HG02870 (cell line): Measurements from ENCODE around the gene CPHXL2.

Experiments used
- ATAC-seq: cut with Tn5 transposase; IDR thresholded peaks from one replicate; pipeline ENCODE4 v1.9.1; 2021; ENCODE audit warnings: mild to moderate bottlenecking, moderate library complexity; ENCODE audit not compliant: unreplicated experiment

CPHXL2 gene

DNA sequence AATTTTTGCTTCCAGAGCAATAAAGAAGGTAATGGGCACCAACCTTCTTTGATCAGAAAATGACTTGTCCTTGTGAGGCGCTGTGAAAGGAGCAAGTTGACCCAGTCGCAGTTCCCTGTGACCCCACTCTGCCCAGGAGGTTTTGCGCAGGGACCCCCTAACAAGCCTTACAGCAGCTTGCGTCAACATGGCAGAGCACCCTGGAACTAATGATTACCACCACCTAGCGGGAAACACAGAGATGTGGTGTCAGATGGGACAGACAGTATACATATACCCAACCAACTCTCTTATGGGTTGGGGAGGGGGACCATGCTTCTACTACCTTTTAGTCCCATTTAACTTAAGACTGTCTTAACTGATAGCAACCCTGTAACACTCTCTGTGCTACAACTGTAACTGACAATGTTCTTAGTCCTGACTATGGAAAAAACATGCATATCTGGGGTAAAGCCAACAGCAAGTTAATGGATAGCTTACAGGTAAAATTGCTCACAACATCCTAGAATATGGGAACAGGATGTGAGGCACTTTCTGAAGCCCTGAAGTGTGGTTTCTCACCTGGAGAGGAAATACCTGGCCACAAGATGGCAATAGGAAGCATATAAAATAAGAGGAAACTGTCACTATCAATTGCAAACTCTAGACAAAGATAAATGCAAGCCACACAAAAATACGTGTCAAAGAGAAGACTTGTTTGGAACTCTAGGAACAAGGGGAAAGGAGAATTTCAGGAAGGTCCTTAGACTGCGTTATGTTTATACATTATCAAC lies 32.4 kb downstream of the CPHXL2 start:
- no peak for ATAC-seq

DNA sequence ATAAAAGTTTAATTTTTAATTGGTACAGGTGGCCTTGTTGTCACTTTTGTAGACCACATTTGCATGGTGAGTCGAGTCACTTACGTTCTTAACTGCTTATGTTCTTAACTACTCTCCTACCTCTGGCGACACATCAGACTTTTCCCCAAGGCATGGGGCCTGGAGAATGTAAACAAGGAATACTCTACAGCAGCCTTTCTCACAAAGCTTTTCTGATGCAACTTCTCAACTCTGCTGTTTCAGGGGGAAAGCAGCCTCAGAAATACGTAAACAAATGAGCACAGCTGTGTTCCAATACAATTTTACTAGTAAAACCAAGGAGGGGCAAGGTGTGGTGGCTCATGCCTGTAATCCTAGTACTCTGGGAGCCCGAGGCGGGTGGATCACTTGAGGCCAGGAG lies 36.2 kb downstream of the CPHXL2 start:
- no peak for ATAC-seq

DNA sequence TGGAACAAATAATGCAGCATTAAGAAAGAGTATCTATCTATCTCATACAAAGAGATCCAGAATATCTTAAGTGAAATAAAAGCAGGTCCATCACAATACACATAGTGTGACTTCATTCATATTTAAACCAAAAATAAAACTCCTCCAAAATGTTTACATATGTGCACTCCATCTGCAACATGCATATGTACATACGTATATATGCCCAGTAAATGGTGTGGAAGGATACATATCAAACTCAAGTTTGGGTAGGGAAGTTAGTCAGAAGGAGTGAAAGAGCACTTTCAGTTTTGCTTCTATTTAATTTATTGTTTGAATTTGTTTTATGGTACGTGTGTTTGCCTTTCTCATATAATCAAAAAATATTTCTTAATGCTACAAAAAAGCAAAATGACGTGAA lies 41.8 kb downstream of the CPHXL2 start:
- no peak for ATAC-seq

DNA sequence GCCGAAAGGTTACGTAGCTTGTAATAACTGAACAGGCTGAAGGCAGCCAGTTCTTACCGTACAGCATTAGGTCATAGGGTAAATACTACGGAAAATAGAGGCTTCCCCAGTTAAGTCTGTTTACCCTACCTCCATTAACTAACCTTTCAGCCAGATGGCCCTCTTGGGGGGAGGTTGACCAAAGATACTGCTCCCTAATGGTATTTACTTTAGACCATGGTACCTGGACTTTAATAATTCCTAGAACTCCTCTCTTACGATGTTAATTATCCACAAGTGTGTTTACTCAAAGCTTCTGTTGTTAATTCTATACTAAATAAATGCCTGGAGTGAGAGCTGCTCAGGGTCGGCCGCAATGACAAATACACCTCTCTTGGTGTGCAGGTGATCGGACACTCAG lies 44.0 kb downstream of the CPHXL2 start:
- no peak for ATAC-seq

DNA sequence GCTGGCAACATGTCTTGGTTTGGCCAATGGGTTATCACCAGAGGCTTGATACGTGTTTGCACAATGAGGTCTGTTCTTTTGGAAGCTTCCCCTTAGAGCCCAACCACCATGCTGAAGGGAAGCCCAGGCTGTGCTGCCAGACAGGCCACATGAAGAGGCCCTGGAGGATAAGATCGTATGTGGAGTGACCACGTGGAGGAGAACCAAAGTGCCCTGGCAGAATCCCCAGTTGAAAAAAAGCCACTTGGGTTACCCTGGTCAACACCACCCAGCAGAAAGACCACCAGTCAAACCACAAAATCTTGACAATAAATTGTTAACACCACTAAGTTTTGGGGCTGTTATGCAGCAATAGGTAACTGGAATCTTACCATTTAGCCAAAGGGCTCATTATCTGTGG lies 46.8 kb downstream of the CPHXL2 start:
- ATAC-seq = no peak

DNA sequence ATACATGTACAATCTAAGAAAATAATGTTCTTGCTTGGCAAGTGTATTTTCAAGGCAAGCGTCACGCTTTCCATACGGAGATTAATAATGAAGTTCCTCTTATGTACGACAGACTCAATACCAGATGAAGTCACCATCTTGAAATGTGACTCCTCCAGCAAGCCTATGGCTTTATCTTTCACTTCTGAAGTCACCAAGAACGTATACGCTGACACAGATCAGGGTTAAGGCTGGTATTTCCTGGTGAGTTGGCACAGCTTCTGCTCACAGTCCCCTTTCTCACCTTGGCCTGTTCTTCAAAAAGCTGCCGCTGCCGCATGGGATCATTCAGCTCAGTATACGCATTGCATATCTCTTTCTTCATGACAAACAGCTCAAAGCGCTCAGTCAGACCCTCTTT lies 47.7 kb downstream of the CPHXL2 start:
- ATAC-seq = no peak

DNA sequence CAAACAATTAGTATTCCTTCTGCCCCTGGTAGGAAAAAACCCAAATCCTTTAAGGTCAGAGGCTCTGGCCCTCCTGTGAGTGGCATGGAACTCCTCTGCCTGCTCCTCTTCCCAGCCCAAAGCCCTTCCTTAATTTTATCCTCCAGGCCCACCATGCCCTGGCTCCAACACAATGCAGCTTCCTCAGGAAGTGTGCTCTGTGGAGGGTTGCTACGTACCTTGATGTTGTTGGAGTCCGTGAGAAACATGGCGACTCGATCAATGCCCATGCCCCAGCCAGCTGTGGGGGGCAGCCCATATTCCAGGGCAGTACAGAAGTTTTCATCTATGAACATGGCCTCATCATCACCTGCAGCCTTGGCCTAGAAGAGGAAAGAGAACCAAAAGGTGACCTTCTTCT lies 48.5 kb downstream of the CPHXL2 start:
- ATAC-seq = no peak

DNA sequence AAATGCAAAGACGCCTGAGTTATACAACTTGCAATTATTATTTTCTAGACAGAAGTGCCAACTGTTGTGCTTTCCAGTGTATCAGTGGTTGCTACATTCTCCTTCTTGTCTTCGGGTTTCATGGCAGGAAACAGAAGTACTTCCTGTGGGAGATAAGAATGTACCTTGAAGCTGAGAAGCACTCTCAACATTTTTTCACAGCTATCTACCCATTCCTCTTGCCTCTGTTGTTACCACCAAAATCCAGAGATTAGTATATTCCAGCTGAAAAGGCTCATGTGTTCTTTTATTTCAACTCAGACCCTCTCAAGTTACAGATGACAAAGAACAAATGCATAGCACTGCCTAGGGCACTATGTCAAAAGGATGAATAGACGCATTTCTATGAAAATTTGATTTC lies 49.0 kb downstream of the CPHXL2 start:
- ATAC-seq = no peak

DNA sequence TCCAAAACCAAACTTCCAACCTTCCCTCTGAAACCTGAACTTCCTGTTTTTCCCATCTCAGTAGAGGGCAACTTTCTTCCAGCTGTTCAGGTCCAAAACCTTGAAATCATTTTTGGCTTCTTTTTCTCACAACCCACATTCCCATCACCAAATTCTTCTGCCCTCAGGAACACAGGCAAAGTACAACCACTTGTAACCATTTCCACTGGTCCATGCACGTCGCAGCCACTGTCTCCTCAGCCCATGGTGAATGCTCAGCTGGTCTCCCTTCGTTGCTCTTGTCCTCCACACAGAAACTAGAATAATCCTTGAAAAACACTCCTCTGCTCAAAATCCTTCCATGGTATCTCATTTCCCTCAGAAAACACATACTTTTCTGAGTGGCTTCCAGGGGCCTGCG lies 50.0 kb downstream of the CPHXL2 start:
- ATAC-seq = no peak

DNA sequence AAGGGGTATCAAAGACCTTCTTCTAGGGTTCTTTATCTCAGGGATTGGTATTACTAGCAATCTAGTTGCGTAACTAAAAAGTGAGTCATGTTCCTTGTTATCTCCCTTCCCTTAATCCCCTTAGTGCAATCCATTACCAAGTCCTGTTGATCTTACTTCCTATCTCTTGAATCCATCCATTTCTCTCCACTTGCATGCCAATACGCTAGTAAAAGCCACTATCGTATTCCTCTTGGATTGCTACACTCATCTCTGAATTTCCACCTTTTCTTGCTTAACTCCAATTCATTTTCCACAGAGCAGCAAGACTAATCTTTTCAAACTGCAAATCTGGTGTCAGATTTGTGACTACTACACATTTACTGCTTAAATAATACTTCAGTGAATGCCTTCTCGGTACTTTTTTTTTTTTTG lies 51.9 kb downstream of the CPHXL2 start:
- ATAC-seq = no peak

DNA sequence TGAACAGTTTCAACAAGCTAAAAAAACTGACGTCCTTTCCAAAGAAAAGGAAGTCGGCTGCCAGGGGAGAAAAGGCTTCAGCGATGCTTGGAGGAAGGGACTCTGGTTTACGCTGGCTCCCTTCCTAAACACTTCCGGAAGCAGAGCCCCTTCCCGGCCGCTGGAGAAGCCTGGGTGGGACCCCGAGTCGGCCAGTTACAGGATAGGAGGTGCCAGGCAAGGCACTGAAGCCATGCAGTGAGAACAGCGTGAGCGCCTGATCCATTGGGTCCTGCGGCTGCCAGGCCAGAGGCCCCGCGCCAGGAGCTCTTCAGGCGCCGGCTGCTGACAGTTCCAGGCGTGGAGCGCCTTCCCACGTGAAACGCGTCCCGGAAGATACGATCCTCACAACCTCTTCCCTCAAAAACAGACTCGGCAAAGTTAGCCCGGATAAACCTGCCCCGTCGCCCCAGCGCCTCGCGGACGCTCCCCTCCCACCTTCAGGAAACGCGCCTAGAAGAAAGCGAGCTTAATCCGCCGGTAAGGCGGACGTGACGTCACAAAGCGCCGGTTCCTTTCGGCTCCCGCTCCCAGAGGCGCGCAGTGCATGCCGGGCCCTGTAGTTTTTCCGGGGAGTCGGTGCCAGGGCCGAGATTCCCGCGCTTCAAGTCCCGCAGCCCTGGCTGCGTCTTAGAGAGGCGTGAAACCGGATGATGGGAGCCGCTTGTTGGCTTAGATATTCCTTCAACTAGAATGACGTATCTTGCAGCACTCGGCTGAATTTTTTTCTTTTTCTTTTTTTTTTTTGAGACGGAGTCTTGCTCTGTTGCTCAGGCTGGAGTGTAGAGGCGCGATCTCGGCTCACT lies 53.8 kb downstream of the CPHXL2 start, which contains the start of gene ADAT1:
TSS of gene ADAT1 (minus strand) at position 521 of the 845 bp plus-strand sequence. CDS start 2,482 bp downstream, outside the sequence.
- peak; percentile 83 for ATAC-seq

DNA sequence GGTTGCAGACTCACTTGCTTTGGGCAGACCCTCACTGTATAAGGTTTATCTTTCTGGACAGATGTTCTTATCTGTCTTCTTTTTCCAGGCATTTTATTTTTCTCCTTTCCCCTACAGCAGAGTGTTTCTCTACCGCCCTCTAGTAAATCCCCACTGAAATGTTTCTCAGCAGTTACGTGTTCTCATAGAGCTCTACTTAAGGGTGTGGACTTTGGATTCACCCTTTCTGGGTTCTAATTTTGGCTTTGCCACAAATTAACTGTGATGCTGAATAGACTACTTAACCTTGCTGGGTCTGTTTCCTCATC lies 55.7 kb downstream of the CPHXL2 start:
- ATAC-seq = no peak

DNA sequence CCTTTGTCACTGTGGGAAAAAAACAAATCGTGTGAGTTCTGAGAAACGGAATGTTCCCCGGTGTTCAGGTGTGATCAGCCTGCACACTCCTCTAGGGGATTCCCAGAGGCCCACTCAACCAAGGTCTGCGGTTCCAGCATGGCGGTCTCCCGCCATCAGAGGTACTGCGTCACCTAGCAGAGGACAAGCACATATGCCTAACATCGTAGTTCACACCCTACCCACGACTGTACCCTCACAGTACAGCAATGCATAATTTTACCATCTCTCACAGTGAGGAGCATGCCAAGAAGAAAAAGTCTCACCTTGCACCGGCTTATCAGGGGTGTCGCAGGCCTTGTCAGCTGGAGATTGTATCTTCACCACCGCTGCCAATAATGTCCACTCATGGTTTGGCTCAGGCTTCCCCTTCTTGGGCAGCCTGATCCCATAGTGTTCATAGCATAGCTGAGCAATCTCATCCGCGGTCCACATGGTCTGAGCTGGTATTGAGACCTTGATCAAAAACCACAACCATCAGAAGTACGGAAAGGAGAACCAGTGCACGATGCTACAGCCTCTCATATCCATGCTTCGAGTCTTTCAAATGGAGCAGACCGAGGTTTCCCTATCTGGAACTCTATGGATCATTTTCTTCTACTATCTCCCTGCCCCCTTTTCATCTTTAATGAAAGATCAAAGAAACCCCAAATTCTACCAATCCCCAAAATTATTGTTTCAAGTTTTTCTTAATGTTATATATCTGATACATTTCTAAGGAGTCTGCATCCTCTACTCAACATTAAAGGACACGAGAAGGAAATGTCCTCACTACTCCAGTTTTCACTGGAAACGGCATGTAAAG lies 56.3 kb downstream of the CPHXL2 start:
- no peak for ATAC-seq

DNA sequence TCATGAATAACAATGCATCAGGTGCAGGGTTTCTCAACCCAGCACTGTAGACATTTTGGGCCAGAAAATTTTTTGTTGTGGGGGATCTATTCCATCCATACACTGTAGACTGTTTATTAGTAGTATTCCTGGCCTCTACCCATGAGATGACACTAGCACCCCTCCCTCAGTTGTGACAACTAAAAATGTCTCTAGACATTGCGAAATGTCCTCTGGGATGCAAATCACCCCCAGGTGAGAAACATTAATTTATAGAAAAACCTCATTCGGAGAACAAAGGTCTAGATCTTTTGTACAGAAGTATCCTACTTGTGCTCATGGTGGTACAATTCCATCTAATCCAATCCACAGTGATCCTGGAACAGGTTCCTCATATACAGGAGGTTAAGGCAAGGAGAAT lies 58.0 kb downstream of the CPHXL2 start:
- no peak for ATAC-seq

DNA sequence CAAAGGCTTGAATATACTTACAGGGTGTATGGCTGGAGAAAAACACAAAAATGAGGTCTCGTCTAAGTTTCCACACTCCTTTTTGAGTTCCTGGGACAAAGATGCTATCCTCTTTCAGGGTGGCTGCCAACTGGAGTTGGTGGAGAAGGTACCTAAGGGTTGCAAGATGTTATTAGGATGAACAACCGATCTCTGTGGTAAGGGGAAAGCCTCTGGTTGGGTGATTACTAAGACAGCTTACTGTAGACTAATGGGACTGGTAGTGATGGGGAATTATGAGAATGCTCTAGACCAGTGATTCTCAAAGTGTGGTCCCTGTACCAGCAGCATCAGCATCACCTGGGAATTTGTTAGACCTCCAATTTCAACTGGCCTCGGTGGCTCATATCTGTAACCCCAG lies 59.7 kb downstream of the CPHXL2 start:
- no peak for ATAC-seq

DNA sequence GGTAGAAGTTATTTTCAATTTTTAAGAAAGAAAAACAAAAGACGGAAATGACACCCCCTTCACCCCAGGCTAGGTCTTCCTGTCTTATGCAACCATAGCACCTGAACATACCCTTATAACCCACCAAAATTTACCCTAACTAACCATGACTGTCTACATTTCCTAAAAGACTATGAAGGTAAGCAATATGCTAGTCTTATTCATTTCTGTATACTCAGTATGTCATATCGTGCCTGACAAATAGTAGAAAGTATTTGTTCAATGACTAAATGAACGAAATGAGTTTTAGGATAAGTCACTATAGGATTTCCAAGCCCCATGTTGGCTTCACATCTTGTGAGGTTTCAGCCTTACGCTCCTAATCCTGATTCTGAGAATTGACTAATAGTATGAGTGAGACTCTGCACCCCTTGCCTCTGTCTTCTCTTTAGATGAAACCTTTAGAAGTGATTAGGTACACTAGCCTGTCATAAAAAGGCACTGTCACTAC lies 60.2 kb downstream of the CPHXL2 start:
- peak; percentile 78 for ATAC-seq

DNA sequence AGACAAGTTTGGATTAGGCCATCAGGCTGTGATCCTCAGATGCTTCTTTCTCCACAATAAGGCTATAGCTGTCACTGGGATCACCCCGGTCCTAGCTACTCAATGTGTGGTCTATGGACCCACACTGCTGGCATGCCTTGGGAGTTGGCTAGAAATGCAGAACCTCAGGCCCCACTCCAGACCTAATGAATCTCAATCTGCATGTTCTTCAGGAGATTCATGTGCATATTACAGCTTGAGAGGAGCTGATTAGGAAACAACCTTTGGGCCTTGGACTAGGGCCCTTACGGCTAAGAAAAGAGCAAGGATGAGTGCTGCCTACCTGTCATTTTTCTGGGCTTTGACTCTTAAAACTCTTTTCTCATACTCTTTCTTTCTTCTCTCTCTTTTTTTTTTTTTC lies 61.2 kb downstream of the CPHXL2 start:
- ATAC-seq = no peak

DNA sequence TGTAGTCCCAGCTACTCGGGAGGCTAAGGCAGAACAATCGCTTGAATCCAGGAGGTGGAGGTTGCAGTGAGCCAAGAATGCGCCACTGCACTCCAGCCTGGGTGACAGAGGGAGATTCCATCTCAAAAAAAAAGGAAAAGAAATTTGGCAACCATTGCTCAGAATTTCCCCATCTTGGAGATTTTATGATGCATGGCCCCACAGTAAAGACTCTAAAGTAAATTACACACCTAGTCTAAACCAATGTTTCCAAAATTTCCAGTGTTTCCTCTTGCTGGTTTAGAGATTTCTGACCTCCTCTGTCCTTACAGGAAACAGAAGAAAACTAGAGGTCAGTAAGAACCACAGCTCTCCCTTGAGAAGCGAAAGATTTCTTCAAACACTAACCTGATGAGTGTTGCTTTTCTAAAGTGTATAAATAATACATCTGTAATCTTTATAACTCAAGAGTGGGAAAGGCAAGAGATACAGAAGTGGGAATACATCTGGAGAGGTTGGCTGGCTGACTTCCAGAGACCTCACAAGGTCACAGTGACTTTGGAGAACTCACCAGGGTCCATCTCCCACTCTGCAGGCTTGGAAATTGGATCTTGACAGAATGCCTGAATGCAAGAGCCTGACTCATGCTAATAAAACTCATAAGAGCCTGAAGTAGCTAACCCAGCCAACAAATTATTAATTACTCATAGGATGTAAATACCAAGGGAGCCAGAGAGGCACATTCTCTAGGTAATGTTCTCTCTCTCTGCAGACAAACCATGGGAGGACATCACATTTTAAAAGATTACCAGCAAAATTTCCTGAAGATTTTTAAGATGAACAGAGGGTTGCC lies 62.5 kb downstream of the CPHXL2 start:
- ATAC-seq = no peak
